LNCAP (cell line): ENCODE measurements around the gene GPATCH2.

Source experiments
- CTCF ChIP-seq: fragments of 450-650 bp; IDR thresholded peaks from 2 replicates; pipeline ENCODE4 v1.5.1; 2017; ENCODE audit warnings: mild to moderate bottlenecking

The GPATCH2 gene

GRCh38 chr1:217630711-217631591, at the start of gene GPATCH2, which contains the start of gene SPATA17:
Gene GPATCH2 (minus strand): TSS chr1:217631090. CDS start chr1:217630971, 119 bp downstream.
Gene SPATA17 (plus strand): TSS chr1:217631344. CDS start chr1:217631379, 35 bp downstream.
- TF ChIP-seq CTCF: no peak

GRCh38 chr1:217674028-217674729, 43.3 kb upstream of the GPATCH2 start:
- TF ChIP-seq CTCF: no peak

GRCh38 chr1:217673387-217673786, 42.5 kb upstream of the GPATCH2 start:
- no peak for TF ChIP-seq CTCF

GRCh38 chr1:217668351-217668940, 37.6 kb upstream of the GPATCH2 start:
- TF ChIP-seq CTCF: no peak

GRCh38 chr1:217661407-217661806, 30.5 kb upstream of the GPATCH2 start:
- no peak for TF ChIP-seq CTCF

GRCh38 chr1:217660353-217661062, 29.6 kb upstream of the GPATCH2 start:
- TF ChIP-seq CTCF: peak; percentile 73

- no peak for TF ChIP-seq CTCF
These were observed 19.8 kb upstream of the GPATCH2 start for GRCh38 chr1:217650674-217651073.
